HEK293 (cell line): ENCODE measurements around the gene FAM9A.

Experiments used
- TF ChIP-seq, protein P1 (sequence below): fragments of 450-650 bp; formaldehyde crosslinking; IDR thresholded peaks from 2 replicates; pipeline ENCODE4 v1.5.1; 2016; ENCODE audit warnings: missing biosample characterization, missing genetic modification characterization
- TF ChIP-seq, protein P2 (sequence below): fragments of 450-650 bp; formaldehyde crosslinking; IDR thresholded peaks from 2 replicates; pipeline ENCODE4 v1.5.1; 2016; ENCODE audit warnings: missing biosample characterization, missing genetic modification characterization
- TF ChIP-seq, protein P3 (sequence below): fragments of 450-650 bp; formaldehyde crosslinking; IDR thresholded peaks from 2 replicates; pipeline ENCODE4 v1.5.1; 2016; ENCODE audit warnings: missing biosample characterization, missing genetic modification characterization

DNA sequence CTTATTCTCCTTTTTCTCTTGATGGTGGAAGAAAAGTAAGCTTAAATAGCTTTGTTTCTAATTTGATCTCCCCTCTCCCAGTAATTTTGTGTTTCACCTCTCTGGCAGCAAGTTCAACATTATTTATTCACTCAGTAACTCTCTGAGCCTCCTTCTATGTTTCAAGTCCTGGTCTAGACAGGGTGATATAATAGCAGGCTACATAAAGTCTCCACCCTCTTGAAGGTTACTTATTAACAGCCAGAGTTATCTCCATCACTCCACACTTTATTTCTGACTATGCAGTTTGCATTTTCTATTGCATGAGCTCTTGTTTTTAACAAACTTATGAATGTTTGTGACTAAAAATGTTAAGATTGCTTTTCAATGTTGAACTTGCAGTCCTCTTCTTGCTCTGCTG, 51.5 kb downstream of the FAM9A start:
- TF ChIP-seq, protein P1, sequence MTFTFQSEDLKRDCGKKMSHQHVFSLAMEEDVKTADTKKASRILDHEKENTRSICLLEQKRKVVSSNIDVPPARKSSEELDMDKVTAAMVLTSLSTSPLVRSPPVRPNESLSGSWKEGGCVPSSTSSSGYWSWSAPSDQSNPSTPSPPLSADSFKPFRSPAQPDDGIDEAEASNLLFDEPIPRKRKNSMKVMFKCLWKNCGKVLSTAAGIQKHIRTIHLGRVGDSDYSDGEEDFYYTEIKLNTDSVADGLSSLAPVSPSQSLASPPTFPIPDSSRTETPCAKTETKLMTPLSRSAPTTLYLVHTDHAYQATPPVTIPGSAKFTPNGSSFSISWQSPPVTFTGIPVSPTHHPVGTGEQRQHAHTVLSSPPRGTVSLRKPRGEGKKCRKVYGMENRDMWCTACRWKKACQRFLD (tag by site-specific recombination): no peak
- TF ChIP-seq, protein P2, sequence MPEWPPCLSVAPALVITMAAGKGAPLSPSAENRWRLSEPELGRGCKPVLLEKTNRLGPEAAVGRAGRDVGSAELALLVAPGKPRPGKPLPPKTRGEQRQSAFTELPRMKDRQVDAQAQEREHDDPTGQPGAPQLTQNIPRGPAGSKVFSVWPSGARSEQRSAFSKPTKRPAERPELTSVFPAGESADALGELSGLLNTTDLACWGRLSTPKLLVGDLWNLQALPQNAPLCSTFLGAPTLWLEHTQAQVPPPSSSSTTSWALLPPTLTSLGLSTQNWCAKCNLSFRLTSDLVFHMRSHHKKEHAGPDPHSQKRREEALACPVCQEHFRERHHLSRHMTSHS (tag by site-specific recombination): no peak
- TF ChIP-seq, protein P3, sequence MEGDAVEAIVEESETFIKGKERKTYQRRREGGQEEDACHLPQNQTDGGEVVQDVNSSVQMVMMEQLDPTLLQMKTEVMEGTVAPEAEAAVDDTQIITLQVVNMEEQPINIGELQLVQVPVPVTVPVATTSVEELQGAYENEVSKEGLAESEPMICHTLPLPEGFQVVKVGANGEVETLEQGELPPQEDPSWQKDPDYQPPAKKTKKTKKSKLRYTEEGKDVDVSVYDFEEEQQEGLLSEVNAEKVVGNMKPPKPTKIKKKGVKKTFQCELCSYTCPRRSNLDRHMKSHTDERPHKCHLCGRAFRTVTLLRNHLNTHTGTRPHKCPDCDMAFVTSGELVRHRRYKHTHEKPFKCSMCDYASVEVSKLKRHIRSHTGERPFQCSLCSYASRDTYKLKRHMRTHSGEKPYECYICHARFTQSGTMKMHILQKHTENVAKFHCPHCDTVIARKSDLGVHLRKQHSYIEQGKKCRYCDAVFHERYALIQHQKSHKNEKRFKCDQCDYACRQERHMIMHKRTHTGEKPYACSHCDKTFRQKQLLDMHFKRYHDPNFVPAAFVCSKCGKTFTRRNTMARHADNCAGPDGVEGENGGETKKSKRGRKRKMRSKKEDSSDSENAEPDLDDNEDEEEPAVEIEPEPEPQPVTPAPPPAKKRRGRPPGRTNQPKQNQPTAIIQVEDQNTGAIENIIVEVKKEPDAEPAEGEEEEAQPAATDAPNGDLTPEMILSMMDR (tag by site-specific recombination): no peak
